Suprapubic skin (tissue), 4 donors: Measurements from ENCODE around the gene BOK.

ENCODE experiments used
- POLR2A ChIP-seq, 2 donors: fragments of 450-650 bp; IDR thresholded peaks; one replicate each; pipeline ENCODE4 v1.6.1; 2017; ENCODE audit warnings: antibody characterized with exemption in 2 of 2, mild to moderate bottlenecking in 2 of 2, moderate library complexity in 2 of 2
- POLR2AphosphoS5 ChIP-seq, 3 donors: sonication (generic); formaldehyde crosslinking; IDR thresholded peaks; one replicate each; pipeline ENCODE4 v1.6.1; 2017; ENCODE audit warnings: antibody characterized with exemption in 3 of 3
- TF ChIP-seq, protein P1 (sequence below), 2 donors: fragments of 200-600 bp in 1 of 2; fragments of 450-650 bp in 1 of 2; sonication (generic) in 1 of 2; IDR thresholded peaks; one replicate each; pipeline ENCODE4 v1.5.1; 2016 to 2019; ENCODE audit warnings: antibody characterized with exemption in 2 of 2, mild to moderate bottlenecking in 1 of 2, moderate library complexity in 1 of 2

DNA sequence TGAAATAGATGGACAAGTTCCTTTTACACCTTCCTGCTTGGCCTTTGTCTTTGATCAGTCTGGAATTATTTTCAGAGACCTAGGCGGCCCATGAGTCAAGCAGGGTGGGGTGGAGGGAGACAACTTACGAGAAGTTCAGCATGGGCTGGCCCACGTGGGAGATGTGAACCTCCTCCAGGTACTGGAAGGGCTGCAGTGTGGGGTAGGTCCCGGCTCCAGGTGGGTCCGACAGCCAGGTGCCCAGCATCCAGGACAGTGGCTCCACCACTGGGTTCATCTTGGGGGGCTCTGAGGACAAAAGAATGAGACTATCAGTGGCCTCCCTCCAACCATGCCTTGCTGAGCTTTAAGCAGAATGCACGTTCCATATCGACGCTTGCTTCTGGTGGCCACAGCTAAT, 47.6 kb downstream of the BOK start:
- TF ChIP-seq, protein P1, sequence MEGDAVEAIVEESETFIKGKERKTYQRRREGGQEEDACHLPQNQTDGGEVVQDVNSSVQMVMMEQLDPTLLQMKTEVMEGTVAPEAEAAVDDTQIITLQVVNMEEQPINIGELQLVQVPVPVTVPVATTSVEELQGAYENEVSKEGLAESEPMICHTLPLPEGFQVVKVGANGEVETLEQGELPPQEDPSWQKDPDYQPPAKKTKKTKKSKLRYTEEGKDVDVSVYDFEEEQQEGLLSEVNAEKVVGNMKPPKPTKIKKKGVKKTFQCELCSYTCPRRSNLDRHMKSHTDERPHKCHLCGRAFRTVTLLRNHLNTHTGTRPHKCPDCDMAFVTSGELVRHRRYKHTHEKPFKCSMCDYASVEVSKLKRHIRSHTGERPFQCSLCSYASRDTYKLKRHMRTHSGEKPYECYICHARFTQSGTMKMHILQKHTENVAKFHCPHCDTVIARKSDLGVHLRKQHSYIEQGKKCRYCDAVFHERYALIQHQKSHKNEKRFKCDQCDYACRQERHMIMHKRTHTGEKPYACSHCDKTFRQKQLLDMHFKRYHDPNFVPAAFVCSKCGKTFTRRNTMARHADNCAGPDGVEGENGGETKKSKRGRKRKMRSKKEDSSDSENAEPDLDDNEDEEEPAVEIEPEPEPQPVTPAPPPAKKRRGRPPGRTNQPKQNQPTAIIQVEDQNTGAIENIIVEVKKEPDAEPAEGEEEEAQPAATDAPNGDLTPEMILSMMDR (IDR thresholded peaks at IDR 0.05), result no peak
- no peak for TF ChIP-seq POLR2A (IDR thresholded peaks at IDR 0.05)
- TF ChIP-seq POLR2AphosphoS5 (IDR thresholded peaks at IDR 0.05), result no peak
